IPS-NIHi7 (cell line): Measurements from ENCODE around the gene MYO7A.

Experiments
- DNase-seq: peaks from one replicate; pipeline ENCODE4 v3.0.0; 2012; ENCODE audit warnings: mixed read lengths; ENCODE audit errors: extremely low spot score

The MYO7A gene

GRCh38 chr11:77183431-77183984 lies 55.5 kb downstream of the MYO7A start:
- no peak for DNase-seq

DNA sequence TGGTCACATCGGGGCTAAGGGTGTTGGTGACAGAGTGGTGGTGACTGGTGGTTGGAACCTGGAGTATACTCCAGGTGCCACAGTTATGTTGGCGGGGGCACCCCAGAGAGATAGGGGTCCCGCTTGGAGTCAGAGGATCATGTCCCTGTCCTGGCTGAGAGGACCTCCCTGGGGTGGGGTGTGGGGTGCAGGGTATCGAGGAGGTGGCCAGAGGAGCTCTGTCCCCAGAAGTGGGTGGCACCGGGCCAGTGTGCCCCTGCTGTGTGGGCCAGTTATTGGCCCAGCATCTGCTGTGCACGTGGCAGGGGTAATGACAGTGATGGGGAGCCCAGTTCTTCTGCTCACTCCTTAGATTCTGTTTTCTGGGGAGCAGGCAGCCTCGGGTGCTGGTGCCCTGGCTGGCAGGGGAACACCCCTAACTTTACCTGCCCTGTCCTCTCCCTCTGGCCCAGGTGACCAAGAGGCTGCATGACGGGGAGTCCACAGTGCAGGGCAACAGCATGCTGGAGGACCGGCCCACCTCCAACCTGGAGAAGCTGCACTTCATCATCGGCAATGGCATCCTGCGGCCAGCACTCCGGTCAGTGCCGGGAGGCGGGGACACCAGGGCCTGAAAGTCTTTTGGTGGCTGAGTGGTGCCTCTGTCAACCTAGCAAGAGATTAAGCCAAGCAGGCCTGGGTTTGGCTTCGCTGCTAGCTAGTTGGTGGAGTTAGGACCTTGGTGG lies 56.3 kb downstream of the MYO7A start:
- no peak for DNase-seq

DNA sequence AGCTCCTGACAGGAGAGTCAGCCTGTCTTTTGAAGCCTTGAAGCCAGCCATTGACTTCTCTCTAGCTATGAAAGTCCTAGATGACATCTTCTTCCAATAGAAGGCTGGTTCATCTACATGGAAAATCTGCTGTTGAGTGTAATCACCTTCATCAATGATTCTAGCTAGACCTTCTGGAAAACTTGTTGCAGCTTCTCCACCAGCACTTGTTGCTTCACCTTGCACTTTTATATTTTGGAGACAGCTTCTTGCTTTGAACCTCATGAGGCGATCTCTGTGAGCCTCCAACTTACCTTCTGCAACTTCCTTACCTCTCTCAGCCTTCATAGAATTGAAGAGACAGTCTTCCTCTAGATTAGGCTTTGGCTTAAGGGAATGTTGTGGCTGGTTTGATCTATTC lies 58.3 kb downstream of the MYO7A start:
- DNase-seq, result no peak

DNA sequence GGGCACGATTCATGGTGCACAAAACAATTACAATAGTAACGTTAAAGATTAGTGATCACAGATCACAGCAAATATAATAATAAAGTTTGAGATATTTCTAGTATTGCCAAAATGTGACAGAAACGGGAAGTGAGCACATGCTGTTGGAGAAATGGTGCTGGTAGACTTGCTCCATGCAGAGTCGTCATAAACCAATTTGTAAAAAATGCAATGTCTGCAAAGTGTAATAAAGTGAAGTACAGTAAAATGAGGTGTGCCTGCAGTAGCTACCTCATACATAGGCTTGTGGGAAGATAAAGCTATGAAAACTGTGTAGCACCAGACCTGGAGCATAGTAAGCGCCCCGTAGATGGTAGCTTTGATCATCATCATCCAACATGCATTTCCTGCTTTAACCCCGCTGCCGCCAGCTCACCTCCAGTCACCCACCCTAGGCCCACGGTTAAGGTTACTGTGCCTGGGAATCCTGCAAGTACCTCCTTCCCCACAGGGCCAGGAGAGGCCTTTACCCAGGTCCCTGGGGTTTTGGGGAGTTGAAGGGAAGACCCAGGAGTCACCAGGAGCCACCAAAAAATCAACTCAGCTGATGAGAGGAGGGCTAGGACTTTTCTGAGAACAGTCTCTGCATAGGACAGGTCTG lies 59.2 kb downstream of the MYO7A start:
- DNase-seq, result no peak

- peak; percentile 88 for DNase-seq
Measured at GRCh38 chr11:77187776-77188632, 60.0 kb downstream of the MYO7A start.

DNA sequence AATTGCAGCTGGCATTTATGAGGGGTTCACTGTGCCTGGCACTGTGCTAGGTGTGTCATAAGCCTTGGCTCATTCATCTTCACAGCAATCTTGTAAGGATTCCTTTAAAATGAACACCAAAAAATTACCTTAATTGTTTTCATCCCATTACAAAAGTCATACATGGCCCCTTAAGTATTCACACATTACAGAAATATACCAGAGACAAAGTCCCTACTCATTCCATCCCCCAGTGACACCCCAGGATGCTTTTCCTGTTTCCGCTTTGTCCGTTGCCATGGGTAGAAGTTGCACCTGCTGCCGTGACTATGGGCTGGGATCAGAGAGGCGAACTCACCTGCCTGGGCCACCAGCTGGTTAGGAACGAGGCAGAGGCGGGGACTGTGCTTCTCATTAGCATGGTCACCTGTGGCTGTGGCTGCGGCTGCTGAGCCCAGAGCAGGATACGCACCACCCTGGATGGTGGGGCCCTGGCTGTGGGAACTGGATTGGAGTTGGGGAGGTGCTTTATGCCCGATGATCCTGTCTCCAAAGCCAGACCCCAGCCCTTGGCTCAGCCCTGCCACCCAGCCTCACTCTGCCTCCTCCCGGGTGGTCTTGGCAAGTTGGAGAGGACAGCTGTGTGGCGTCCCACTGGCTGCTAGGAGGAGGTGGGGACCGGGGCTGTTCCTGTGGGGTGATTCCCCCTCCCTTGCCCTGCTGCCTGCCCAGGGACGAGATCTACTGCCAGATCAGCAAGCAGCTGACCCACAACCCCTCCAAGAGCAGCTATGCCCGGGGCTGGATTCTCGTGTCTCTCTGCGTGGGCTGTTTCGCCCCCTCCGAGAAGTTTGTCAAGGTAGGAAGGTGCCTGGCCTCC lies 60.8 kb downstream of the MYO7A start:
- peak; percentile 46 for DNase-seq

GRCh38 chr11:77189588-77190210 lies 61.7 kb downstream of the MYO7A start:
- DNase-seq, result no peak

DNA sequence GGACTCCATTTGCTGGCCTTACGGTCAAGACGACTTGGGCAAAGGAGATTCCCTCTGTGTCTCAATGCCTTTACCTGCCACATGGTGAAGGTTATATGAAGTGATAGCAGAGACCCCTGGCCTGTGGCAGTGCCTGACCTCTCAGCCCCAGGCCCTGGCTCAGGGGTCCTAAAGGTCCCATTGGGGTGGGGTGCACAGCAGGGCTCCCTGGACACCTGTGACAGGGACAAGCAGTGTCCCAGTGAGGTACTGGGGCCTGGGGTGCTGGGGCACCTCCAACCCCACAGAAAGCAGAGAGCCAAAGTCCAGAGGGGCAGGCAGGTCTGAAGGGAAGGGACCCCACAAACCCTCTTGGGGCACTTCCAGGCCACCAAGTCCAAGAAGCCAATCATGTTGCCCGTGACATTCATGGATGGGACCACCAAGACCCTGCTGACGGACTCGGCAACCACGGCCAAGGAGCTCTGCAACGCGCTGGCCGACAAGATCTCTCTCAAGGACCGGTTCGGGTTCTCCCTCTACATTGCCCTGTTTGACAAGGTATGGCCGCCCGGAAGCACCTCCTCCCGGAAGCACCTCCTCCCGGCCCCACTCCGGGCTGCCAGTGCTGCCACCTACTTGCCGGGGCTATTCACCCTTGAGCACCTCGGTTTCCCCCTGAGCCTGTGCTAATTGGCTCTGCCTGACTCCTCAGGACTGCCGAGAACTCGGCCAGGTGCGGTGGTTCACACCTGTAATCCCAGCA lies 62.5 kb downstream of the MYO7A start:
- DNase-seq, result no peak

DNA sequence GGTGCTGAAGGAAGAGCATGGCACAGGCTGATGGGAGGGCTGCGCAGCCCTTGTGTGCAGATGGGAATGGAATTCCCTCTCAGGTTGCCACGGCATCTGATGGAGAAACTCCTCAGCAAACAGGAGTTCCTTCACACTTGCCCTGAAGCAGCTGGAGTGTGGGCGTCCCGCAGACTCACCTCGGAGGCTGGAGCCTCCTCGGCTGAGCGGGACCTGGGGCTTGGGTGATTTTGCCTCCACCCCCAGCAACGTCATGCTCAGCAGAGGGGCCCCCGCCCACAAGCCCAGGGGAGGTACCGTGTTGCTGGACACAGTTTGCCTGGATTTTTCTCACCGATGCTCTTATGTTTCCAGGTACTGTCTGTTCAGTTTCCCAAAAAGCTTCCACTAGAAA lies 63.4 kb downstream of the MYO7A start:
- no peak for DNase-seq

DNA sequence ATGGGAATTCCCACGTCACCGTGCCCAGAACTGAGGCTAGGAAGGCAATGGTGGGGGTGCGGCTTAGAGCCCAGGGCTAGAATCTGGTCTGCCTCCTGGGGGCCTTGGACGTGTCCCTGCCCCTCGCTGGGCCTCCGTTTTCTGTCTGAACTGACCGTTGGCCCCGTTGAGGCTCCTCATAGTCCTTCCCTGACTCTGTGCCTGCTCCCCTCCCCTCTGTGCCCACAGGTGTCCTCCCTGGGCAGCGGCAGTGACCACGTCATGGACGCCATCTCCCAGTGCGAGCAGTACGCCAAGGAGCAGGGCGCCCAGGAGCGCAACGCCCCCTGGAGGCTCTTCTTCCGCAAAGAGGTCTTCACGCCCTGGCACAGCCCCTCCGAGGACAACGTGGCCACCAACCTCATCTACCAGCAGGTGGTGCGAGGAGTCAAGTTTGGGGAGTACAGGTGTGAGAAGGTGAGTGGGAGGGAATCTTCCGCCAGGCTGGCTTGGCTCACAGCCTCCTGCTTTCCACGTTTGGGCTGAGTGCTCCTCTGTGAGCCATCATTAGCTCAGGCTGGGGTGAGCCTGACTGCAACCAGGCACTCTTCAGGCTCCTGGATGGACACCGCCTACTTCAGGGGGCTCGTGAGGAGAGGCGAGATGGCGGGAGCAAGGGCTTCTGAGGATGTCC lies 63.9 kb downstream of the MYO7A start:
- peak; percentile 97 for DNase-seq

DNA sequence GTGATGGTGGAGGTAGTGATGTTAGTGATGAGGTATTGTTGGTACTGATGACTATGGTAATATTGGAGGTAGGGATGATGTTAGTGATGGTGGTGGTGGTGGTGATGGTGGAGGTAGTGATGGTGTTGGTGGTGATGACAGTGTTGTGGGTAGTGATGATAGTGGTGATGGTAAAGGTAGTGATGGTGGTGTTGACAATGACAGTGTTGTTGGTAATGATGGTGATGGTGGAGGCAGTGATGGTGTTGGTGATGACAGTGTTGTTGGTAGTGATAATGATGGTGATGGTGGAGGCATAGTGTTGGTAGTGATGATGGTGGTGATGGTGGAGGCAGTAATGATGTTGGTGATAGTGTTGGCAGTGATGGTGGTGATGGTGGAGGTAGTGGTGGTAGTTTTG lies 65.1 kb downstream of the MYO7A start:
- DNase-seq, result no peak

- no peak for DNase-seq
Measured at GRCh38 chr11:77193911-77194830, 66.1 kb downstream of the MYO7A start.

- no peak for DNase-seq
Measured at GRCh38 chr11:77195071-77195755, 67.2 kb downstream of the MYO7A start.

GRCh38 chr11:77196961-77197360 lies 68.9 kb downstream of the MYO7A start:
- DNase-seq, result no peak

DNA sequence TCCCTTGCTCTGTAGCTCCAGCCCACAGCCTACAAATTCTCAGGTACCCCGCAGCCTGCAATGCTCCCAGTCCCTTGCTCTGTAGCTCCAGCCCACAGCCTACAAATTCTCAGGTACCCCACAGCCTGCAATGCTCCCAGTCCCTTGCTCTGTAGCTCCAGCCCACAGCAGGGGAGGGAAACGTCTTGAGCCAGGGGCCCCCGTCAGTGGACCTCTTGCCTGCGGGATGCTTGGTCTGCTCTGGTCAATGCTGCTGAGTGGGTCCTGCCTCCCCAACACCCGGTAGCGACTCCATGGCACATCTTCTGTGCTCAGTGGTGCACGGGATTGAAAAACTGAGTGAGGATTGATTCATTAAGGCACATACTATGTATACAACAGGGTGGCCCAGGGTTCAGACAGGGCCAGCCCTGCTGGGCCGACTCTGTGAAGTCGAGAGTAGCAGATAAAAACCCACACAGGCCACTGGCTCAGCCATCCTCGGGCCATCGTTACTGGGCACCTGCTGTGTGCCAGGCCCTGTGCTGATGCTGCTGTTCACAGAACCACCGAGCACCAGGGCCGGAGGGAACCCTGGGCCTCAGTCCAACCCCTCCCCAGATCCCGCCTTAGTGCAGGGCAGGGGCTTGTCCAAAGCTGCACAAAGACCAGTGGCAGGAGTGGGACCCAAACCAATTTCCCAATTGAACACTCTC lies 69.7 kb downstream of the MYO7A start:
- DNase-seq, result no peak

DNA sequence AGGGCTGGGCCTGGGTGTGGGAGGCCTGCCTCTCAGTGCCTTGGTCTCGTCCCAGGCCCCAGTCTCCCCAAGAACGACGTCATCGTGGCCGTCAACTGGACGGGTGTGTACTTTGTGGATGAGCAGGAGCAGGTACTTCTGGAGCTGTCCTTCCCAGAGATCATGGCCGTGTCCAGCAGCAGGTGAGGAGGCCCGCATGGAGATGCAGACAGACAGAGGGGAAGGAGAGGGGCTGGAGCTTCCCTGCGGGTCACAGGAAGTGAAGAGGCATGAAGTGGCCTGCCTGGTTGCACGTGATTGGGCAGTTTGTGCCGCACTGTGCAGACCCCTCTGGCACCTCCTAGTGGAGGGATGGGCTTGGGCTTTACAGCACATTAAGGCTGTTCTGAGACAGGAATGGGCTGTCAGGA lies 70.4 kb downstream of the MYO7A start:
- DNase-seq, result peak; percentile 88

- no peak for DNase-seq
Measured at GRCh38 chr11:77199137-77199745, 71.2 kb downstream of the MYO7A start.
